ENCODE results near the gene DNAH12.

DNA sequence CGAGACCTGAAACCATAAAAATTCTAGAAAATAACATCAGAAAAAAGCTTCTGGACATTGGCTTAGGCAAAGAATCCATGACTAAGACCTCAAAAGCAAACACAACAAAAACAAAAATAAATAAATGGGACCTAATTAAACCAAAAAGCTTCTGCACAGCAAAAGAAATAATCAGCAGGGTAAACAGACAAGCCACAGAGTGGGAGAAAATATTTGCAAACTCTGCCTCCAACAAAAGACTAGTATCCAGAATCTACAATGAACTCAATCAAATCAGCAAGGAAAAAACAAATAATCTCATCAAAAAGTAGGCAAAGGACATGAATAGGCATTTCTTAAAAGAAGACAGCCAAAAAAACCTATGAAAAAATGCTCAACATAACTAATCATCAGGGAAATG is 59.6 kb downstream of the DNAH12 start:
- TF ChIP-seq, protein P1, sequence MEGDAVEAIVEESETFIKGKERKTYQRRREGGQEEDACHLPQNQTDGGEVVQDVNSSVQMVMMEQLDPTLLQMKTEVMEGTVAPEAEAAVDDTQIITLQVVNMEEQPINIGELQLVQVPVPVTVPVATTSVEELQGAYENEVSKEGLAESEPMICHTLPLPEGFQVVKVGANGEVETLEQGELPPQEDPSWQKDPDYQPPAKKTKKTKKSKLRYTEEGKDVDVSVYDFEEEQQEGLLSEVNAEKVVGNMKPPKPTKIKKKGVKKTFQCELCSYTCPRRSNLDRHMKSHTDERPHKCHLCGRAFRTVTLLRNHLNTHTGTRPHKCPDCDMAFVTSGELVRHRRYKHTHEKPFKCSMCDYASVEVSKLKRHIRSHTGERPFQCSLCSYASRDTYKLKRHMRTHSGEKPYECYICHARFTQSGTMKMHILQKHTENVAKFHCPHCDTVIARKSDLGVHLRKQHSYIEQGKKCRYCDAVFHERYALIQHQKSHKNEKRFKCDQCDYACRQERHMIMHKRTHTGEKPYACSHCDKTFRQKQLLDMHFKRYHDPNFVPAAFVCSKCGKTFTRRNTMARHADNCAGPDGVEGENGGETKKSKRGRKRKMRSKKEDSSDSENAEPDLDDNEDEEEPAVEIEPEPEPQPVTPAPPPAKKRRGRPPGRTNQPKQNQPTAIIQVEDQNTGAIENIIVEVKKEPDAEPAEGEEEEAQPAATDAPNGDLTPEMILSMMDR (IDR thresholded peaks at IDR 0.05), result no peak
- TF ChIP-seq NFE2L1 (CRISPR knock-in tag; IDR thresholded peaks at IDR 0.05) (no peak), FOXP4 (CRISPR knock-in tag; IDR thresholded peaks at IDR 0.05) (no peak), EMX1 (CRISPR knock-in tag; IDR thresholded peaks at IDR 0.05) (no peak), ATF3 (CRISPR knock-in tag; conservative IDR thresholded peaks at IDR 0.05) (no peak), MAX (CRISPR knock-in tag; IDR thresholded peaks at IDR 0.05) (no peak), ZNF423 (CRISPR knock-in tag; IDR thresholded peaks at IDR 0.05) (no peak)
